Mesothelial cell of epicardium (in vitro differentiated cells): ENCODE results near the gene CCDC181. TPM values are rescaled to one million over a fixed set of nuclear protein-coding genes. Genes with fewer than 3 reads are reported as not detected.

ENCODE experiments used
- DNase-seq, 2 experiments: peaks; one replicate each; pipeline ENCODE4 v3.0.0; 2021; ENCODE audit warnings: low spot score in 2 of 2; ENCODE audit not compliant: unreplicated experiment in 2 of 2
- H3K27ac Mint-ChIP-seq: 2 replicates; pipeline ENCODE4 v1.8.0; 2021; ENCODE audit warnings: mixed read lengths
- H3K27me3 Mint-ChIP-seq: 2 replicates; pipeline ENCODE4 v1.8.0; 2021; ENCODE audit warnings: low read depth, mixed read lengths
- H3K36me3 Mint-ChIP-seq: 2 replicates; pipeline ENCODE4 v1.8.0; 2021; ENCODE audit warnings: mixed read lengths
- H3K4me1 Mint-ChIP-seq: 2 replicates; pipeline ENCODE4 v1.8.0; 2021; ENCODE audit warnings: mixed read lengths
- H3K4me3 Mint-ChIP-seq: 2 replicates; pipeline ENCODE4 v1.8.0; 2021; ENCODE audit warnings: mild to moderate bottlenecking, moderate library complexity, mixed read lengths
- H3K9me3 Mint-ChIP-seq: 2 replicates; pipeline ENCODE4 v1.8.0; 2021; ENCODE audit warnings: mixed read lengths
- CTCF ChIP-seq: fragments of 200-600 bp; sonication (generic); IDR thresholded peaks from one replicate; pipeline ENCODE4 v1.5.0; 2021; ENCODE audit warnings: antibody characterized with exemption; ENCODE audit not compliant: unreplicated experiment
- total RNA-seq: library from RNA; stranded (reverse); gene quantifications from 3 replicates; pipeline ENCODE4 v1.2.1, GENCODE V29; 2021

Gene CCDC181
- total RNA-seq, 1 donor from 2014 or later, result 1.3 TPM

GRCh38 chr1:169361281-169361680 is 66.0 kb downstream of the CCDC181 start:
- Mint-ChIP-seq H3K27me3 (no peaks in the 10 kb centered on the region), H3K27ac (no peak overlapping the region), H3K4me1 (peaks cover 11% of the 10 kb centered on the region), H3K9me3 (peaks cover 6% of the 10 kb centered on the region), H3K4me3 (no peak overlapping the region), H3K36me3 (peaks cover 7% of the 10 kb centered on the region)
- DNase-seq, result no peak
- no peak for TF ChIP-seq CTCF

GRCh38 chr1:169360415-169360814 is 66.9 kb downstream of the CCDC181 start:
- H3K4me3 Mint-ChIP-seq, result no peak overlapping the region
- DNase-seq, result no peak
- peak overlapping the region; percentile 9 for H3K27ac Mint-ChIP-seq
- no peaks in the 10 kb centered on the region for H3K27me3 Mint-ChIP-seq
- H3K9me3 Mint-ChIP-seq, result peaks cover 6% of the 10 kb centered on the region
- peaks cover 11% of the 10 kb centered on the region for H3K4me1 Mint-ChIP-seq
- peaks cover 7% of the 10 kb centered on the region for H3K36me3 Mint-ChIP-seq
- no peak for TF ChIP-seq CTCF

- Mint-ChIP-seq H3K27me3 (no peaks in the 10 kb centered on the region), H3K36me3 (peaks cover 15% of the 10 kb centered on the region), H3K4me3 (no peak overlapping the region), H3K4me1 (peaks cover 1% of the 10 kb centered on the region), H3K27ac (no peak overlapping the region), H3K9me3 (peaks cover 21% of the 10 kb centered on the region)
- TF ChIP-seq CTCF, result peak; percentile 93
- DNase-seq, result no peak
Observed at GRCh38 chr1:169348383-169349036, 78.8 kb downstream of the CCDC181 start.

GRCh38 chr1:169347688-169348382 is 79.4 kb downstream of the CCDC181 start:
- H3K9me3 Mint-ChIP-seq, result peaks cover 15% of the 10 kb centered on the region
- H3K27me3 Mint-ChIP-seq, result no peaks in the 10 kb centered on the region
- peaks cover 8% of the 10 kb centered on the region for H3K36me3 Mint-ChIP-seq
- no peak overlapping the region for H3K27ac Mint-ChIP-seq
- peaks cover 1% of the 10 kb centered on the region for H3K4me1 Mint-ChIP-seq
- H3K4me3 Mint-ChIP-seq, result no peak overlapping the region
- no peak for DNase-seq
- no peak for TF ChIP-seq CTCF

- H3K9me3 Mint-ChIP-seq, result peaks cover under 1% of the 10 kb centered on the region
- H3K4me3 Mint-ChIP-seq, result no peak overlapping the region
- no peak overlapping the region for H3K27ac Mint-ChIP-seq
- no peaks in the 10 kb centered on the region for H3K27me3 Mint-ChIP-seq
- H3K36me3 Mint-ChIP-seq, result peaks cover under 1% of the 10 kb centered on the region
- DNase-seq, result no peak
- peaks cover 1% of the 10 kb centered on the region for H3K4me1 Mint-ChIP-seq
- no peak for TF ChIP-seq CTCF
Observed at GRCh38 chr1:169346036-169346589, 81.2 kb downstream of the CCDC181 start.
